Peyer's patch (tissue), 4 donors: ENCODE measurements around the gene TMEM270. TPM values are rescaled to one million over a fixed set of nuclear protein-coding genes. Genes with fewer than 3 reads are reported as not detected.

Experiments
- DNase-seq, 3 donors: peaks; one replicate each; pipeline ENCODE4 v3.0.0-alpha.2; 2017 to 2019
- H3K27ac ChIP-seq, 4 donors: fragments of 200-600 bp; sonication (generic); one replicate each; pipeline ENCODE4 v1.5.1; 2016 to 2019
- H3K27me3 ChIP-seq, 2 donors: fragments of 200-600 bp; sonication (generic); one replicate each; pipeline ENCODE4 v1.5.1; 2019
- H3K36me3 ChIP-seq, 3 donors: fragments of 200-600 bp; sonication (generic); one replicate each; pipeline ENCODE4 v1.5.1; 2016 to 2019
- H3K4me1 ChIP-seq, 4 donors: fragments of 200-600 bp; sonication (generic); one replicate each; pipeline ENCODE4 v1.5.1; 2016 to 2019
- H3K4me3 ChIP-seq, 4 donors: fragments of 200-600 bp; sonication (generic); 1 replicate in 3 of 4; 2 replicates in 1 of 4; pipeline ENCODE4 v1.5.1; 2016 to 2019; ENCODE audit warnings: mild to moderate bottlenecking in 1 of 4
- H3K9me3 ChIP-seq, 4 donors: fragments of 200-600 bp; sonication (generic); one replicate each; pipeline ENCODE4 v1.5.1; 2016 to 2019; ENCODE audit warnings: mild to moderate bottlenecking in 1 of 4
- POLR2A ChIP-seq, 2 donors: fragments of 450-650 bp; IDR thresholded peaks; one replicate each; pipeline ENCODE4 v1.5.1; 2017; ENCODE audit warnings: antibody characterized with exemption in 2 of 2, mild to moderate bottlenecking in 2 of 2, moderate library complexity in 2 of 2
- total RNA-seq, 4 donors: library from RNA; depleted of rRNA; stranded (reverse); fragments of >200 nt; gene quantifications; one replicate each; pipeline ENCODE4 v1.1.0, GENCODE V29; 2016
- TF ChIP-seq, protein P1 (sequence below), 6 experiments: fragments of 450-650 bp in 4 of 6; fragments of 200-600 bp in 2 of 6; sonication (generic) in 1 of 6; IDR thresholded peaks; one replicate each; pipeline ENCODE4 v1.5.1; 2017 to 2019; ENCODE audit warnings: antibody characterized with exemption in 6 of 6, mild to moderate bottlenecking in 3 of 6, moderate library complexity in 1 of 6

The TMEM270 gene, protein sequence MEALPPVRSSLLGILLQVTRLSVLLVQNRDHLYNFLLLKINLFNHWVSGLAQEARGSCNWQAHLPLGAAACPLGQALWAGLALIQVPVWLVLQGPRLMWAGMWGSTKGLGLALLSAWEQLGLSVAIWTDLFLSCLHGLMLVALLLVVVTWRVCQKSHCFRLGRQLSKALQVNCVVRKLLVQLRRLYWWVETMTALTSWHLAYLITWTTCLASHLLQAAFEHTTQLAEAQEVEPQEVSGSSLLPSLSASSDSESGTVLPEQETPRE
- not detected for total RNA-seq

DNA sequence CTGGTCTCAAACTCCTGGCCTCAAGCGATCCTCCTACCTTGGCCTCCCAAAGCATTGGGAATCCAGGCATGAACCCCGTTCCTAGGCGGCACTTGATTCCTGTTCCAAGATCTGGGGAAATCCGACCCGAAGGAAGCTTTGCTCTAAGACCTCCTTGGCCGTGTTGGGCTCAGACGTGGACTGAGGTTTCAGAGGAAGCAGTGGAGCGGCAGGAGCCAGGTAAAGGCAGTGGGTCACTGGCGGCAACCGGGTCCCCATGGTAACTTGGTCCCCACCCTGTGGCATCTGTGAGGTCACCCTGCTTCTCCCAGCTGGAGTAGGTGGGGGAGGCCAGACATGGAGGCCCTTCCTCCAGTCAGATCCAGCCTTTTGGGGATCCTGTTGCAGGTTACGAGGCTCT lies at the start of gene TMEM270:
Gene TMEM270, plus strand, starts transcription at position 301 of the 400 bp plus-strand sequence. Its CDS starts 36 bp downstream, at position 337.
- H3K36me3 ChIP-seq, result no peaks in the 10 kb centered on the region
- H3K4me1 ChIP-seq, result no peaks in the 10 kb centered on the region
- no peaks in the 10 kb centered on the region for H3K27me3 ChIP-seq
- no peak within 1 kb of the TSS for H3K27ac ChIP-seq
- no peak within 1 kb of the TSS for H3K4me3 ChIP-seq
- TF ChIP-seq, protein P1, sequence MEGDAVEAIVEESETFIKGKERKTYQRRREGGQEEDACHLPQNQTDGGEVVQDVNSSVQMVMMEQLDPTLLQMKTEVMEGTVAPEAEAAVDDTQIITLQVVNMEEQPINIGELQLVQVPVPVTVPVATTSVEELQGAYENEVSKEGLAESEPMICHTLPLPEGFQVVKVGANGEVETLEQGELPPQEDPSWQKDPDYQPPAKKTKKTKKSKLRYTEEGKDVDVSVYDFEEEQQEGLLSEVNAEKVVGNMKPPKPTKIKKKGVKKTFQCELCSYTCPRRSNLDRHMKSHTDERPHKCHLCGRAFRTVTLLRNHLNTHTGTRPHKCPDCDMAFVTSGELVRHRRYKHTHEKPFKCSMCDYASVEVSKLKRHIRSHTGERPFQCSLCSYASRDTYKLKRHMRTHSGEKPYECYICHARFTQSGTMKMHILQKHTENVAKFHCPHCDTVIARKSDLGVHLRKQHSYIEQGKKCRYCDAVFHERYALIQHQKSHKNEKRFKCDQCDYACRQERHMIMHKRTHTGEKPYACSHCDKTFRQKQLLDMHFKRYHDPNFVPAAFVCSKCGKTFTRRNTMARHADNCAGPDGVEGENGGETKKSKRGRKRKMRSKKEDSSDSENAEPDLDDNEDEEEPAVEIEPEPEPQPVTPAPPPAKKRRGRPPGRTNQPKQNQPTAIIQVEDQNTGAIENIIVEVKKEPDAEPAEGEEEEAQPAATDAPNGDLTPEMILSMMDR (IDR thresholded peaks at IDR 0.05), result no peak
- no peak for TF ChIP-seq POLR2A (IDR thresholded peaks at IDR 0.05)
- DNase-seq, result no peak
- no peaks in the 10 kb centered on the region for H3K9me3 ChIP-seq

DNA sequence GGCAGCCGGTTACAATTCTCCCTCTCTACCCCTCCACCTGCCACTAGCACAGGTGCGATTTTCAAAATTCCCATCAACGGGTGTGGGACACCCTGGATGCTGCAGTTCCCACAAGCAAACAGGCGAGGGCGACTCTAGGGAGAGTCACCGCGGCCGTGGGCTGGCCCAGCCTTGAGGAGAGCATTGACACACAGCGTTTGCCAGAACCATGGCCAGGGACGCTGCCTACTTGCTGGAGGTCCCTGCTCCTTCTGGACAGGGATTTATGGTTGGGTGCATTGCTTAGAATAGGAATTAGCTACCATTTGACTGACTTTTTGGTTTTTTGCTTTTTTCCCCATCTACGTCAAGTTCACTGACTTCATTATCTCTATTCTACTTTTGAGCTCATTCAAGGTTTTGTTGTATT lies 49.2 kb upstream of the TMEM270 start:
- TF ChIP-seq, protein P1 (IDR thresholded peaks at IDR 0.05), result peak in 5 of 6 experiments; percentile 26 to 94 (median 89)
- no peak for TF ChIP-seq POLR2A (IDR thresholded peaks at IDR 0.05)
- Histone ChIP-seq H3K27me3 (no peaks in the 10 kb centered on the region), H3K27ac (peak overlapping the region in 1 of 4 donors; percentile 26), H3K9me3 (no peaks in the 10 kb centered on the region), H3K4me3 (no peak overlapping the region), H3K36me3 (no peaks in the 10 kb centered on the region), H3K4me1 (peaks cover 0 to 6% (median 0%) of the 10 kb centered on the region in 4 donors)
- peak; percentile 32 to 89 (median 87) for DNase-seq

DNA sequence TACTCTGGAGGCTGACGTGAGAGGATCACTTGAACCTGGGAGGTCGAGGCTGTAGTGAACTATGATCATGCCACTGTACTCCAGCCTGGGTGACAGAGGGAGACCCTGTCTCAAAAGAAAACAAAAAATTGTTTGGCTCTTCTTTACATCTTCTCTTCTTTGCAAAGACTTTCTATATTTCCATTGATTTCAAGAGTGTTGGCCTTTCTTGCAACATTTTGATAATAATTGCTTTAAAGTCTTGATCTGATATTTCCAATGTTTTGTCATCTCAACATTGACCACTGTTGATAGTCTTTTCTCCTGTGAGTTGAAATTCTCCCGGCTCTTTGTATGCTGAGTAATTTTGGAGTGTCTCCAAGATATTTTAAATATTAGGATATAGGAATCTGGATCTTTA lies 48.0 kb upstream of the TMEM270 start:
- Histone ChIP-seq H3K9me3 (no peaks in the 10 kb centered on the region), H3K27me3 (no peaks in the 10 kb centered on the region), H3K4me3 (no peak overlapping the region), H3K36me3 (no peaks in the 10 kb centered on the region), H3K4me1 (peaks cover 0 to 6% (median 0%) of the 10 kb centered on the region in 4 donors), H3K27ac (no peak overlapping the region)
- no peak for DNase-seq
- TF ChIP-seq, protein P1 (IDR thresholded peaks at IDR 0.05), result no peak

DNA sequence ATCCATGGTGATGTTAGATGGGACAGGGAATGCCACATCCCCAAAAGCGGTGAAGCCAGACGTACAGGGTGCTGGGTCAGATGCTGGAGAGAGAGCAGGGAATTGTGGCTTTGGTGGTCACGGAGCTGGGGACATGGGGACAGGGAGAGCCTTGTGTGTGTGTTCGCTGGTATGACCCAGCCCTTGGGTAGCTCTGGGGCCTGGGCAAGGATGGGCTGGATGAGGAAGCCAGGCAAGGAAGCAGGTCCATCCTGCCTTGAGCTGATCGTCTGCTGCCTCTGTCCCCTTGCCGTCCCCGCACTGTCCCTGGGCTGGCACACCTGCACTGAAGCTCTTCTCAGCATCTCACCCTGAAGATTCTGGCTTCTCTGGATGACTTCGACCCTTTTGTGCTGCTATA lies 45.5 kb upstream of the TMEM270 start:
- DNase-seq, result peak in 2 of 3 donors; percentile 27 to 31
- Histone ChIP-seq H3K27ac (no peak overlapping the region), H3K36me3 (no peaks in the 10 kb centered on the region), H3K4me1 (peaks cover 0 to 2% (median 0%) of the 10 kb centered on the region in 4 donors), H3K9me3 (no peaks in the 10 kb centered on the region), H3K4me3 (no peak overlapping the region), H3K27me3 (no peaks in the 10 kb centered on the region)
- TF ChIP-seq, protein P1 (IDR thresholded peaks at IDR 0.05), result no peak
- TF ChIP-seq POLR2A (IDR thresholded peaks at IDR 0.05), result no peak

DNA sequence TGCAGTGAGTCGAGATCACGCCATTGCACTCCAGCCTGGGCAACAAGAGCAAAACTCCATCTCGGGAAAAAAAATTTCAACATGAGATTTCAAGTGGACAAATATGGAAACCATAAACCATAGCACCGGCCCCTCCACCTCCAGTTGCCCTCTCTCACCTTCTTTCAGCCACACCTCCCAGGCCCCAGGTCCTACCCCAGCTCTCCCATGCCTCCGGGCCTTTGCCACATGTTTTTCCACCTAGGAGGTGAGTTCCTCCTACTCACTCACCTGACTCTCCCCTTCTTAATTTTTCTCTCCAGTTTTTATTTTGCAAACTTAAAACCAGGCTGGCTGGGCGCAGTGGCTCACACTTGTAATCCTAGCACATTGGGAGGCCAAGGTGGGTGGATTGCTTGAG lies 43.8 kb upstream of the TMEM270 start:
- TF ChIP-seq, protein P1 (IDR thresholded peaks at IDR 0.05), result no peak
- TF ChIP-seq POLR2A (IDR thresholded peaks at IDR 0.05), result no peak
- Histone ChIP-seq H3K27ac (no peak overlapping the region), H3K27me3 (no peaks in the 10 kb centered on the region), H3K4me1 (no peaks in the 10 kb centered on the region), H3K4me3 (no peak overlapping the region), H3K36me3 (no peaks in the 10 kb centered on the region), H3K9me3 (no peaks in the 10 kb centered on the region)
- peak in 2 of 3 donors; percentile 32 to 34 for DNase-seq
